Measurements from ENCODE around the gene TRMO.
"Not testable (repeated sequence)": the region's sequence is repeated elsewhere in the genome, so short reads cannot be mapped to it uniquely, and the experiment has no call there.

The TRMO gene

GRCh38 chr9:97954550-97954989 is 32.3 kb upstream of the TRMO start (continued):
- TF ChIP-seq, protein P1, sequence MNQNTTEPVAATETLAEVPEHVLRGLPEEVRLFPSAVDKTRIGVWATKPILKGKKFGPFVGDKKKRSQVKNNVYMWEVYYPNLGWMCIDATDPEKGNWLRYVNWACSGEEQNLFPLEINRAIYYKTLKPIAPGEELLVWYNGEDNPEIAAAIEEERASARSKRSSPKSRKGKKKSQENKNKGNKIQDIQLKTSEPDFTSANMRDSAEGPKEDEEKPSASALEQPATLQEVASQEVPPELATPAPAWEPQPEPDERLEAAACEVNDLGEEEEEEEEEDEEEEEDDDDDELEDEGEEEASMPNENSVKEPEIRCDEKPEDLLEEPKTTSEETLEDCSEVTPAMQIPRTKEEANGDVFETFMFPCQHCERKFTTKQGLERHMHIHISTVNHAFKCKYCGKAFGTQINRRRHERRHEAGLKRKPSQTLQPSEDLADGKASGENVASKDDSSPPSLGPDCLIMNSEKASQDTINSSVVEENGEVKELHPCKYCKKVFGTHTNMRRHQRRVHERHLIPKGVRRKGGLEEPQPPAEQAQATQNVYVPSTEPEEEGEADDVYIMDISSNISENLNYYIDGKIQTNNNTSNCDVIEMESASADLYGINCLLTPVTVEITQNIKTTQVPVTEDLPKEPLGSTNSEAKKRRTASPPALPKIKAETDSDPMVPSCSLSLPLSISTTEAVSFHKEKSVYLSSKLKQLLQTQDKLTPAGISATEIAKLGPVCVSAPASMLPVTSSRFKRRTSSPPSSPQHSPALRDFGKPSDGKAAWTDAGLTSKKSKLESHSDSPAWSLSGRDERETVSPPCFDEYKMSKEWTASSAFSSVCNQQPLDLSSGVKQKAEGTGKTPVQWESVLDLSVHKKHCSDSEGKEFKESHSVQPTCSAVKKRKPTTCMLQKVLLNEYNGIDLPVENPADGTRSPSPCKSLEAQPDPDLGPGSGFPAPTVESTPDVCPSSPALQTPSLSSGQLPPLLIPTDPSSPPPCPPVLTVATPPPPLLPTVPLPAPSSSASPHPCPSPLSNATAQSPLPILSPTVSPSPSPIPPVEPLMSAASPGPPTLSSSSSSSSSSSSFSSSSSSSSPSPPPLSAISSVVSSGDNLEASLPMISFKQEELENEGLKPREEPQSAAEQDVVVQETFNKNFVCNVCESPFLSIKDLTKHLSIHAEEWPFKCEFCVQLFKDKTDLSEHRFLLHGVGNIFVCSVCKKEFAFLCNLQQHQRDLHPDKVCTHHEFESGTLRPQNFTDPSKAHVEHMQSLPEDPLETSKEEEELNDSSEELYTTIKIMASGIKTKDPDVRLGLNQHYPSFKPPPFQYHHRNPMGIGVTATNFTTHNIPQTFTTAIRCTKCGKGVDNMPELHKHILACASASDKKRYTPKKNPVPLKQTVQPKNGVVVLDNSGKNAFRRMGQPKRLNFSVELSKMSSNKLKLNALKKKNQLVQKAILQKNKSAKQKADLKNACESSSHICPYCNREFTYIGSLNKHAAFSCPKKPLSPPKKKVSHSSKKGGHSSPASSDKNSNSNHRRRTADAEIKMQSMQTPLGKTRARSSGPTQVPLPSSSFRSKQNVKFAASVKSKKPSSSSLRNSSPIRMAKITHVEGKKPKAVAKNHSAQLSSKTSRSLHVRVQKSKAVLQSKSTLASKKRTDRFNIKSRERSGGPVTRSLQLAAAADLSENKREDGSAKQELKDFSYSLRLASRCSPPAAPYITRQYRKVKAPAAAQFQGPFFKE (tag by site-specific recombination; IDR thresholded peaks at IDR 0.05; ENCODE audit: borderline replicate concordance) = no peak
- TF ChIP-seq ZNF114 (tag by site-specific recombination; IDR thresholded peaks at IDR 0.05) (no peak), HOXC10 (CRISPR knock-in tag; IDR thresholded peaks at IDR 0.05) (no peak), ZSCAN30 (tag by site-specific recombination; IDR thresholded peaks at IDR 0.05) (no peak), ZNF202 (tag by site-specific recombination; IDR thresholded peaks at IDR 0.05; ENCODE audit: borderline replicate concordance) (no peak), CTCF (tag by site-specific recombination; IDR thresholded peaks at IDR 0.05) (peak; percentile 33), SCRT2 (tag by site-specific recombination; IDR thresholded peaks at IDR 0.05) (peak; percentile 78), MZF1 (tag by site-specific recombination; IDR thresholded peaks at IDR 0.05; ENCODE audit: borderline replicate concordance) (no peak), ZNF311 (tag by site-specific recombination; IDR thresholded peaks at IDR 0.05; ENCODE audit: borderline replicate concordance) (no peak), KLF1 (tag by site-specific recombination; IDR thresholded peaks at IDR 0.05) (no peak), ZBTB26 (tag by site-specific recombination; optimal IDR thresholded peaks at IDR 0.05) (no peak), ZNF654 (tag by site-specific recombination; IDR thresholded peaks at IDR 0.05; ENCODE audit: low read depth) (peak; percentile 32), SCRT1 (tag by site-specific recombination; IDR thresholded peaks at IDR 0.05; ENCODE audit: borderline replicate concordance) (0 out of 2 replicates have a peak, but pooled peaks have one; percentile 14)
- TF ChIP-seq, protein P2, sequence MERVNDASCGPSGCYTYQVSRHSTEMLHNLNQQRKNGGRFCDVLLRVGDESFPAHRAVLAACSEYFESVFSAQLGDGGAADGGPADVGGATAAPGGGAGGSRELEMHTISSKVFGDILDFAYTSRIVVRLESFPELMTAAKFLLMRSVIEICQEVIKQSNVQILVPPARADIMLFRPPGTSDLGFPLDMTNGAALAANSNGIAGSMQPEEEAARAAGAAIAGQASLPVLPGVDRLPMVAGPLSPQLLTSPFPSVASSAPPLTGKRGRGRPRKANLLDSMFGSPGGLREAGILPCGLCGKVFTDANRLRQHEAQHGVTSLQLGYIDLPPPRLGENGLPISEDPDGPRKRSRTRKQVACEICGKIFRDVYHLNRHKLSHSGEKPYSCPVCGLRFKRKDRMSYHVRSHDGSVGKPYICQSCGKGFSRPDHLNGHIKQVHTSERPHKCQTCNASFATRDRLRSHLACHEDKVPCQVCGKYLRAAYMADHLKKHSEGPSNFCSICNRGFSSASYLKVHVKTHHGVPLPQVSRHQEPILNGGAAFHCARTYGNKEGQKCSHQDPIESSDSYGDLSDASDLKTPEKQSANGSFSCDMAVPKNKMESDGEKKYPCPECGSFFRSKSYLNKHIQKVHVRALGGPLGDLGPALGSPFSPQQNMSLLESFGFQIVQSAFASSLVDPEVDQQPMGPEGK (tag by site-specific recombination; IDR thresholded peaks at IDR 0.05) = no peak

GRCh38 chr9:97950873-97951272 is 28.6 kb upstream of the TRMO start:
- POLR2A ChIA-PET; H3K27ac ChIP-seq (ENCODE audit: extremely low read depth, low read depth, low read length); H3K36me3 ChIP-seq (ENCODE audit: control insufficient read depth in 2 of 2, insufficient read depth in 1 of 2, low read length in 2 of 2); H3K4me3 ChIP-seq (ENCODE audit: low read depth, low read length); H3K4me1 ChIP-seq (ENCODE audit: control insufficient read depth, insufficient read depth, low read length); H3K9me3 ChIP-seq (ENCODE audit: control insufficient read depth, insufficient read depth, low read depth, low read length): not testable (repeated sequence)
- CTCF ChIA-PET = interaction anchor here (1.2 kb wide), 1 partner anchor 9 kb away, joined by 8 read pairs; no protein-coding TSS in a partner anchor

- H3K27ac ChIP-seq (ENCODE audit: extremely low read depth, low read depth, low read length); POLR2A ChIA-PET; H3K4me1 ChIP-seq (ENCODE audit: control insufficient read depth, insufficient read depth, low read length); H3K36me3 ChIP-seq (ENCODE audit: control insufficient read depth in 2 of 2, insufficient read depth in 1 of 2, low read length in 2 of 2); H3K9me3 ChIP-seq (ENCODE audit: control insufficient read depth, insufficient read depth, low read depth, low read length); H3K4me3 ChIP-seq (ENCODE audit: low read depth, low read length): not testable (repeated sequence)
- CTCF ChIA-PET = interaction anchor here (1.0 kb wide), 1 partner anchor 25 kb away, joined by 3 read pairs; the partner anchor contains the start of gene TRMO
These were observed 24.8 kb upstream of the TRMO start for GRCh38 chr9:97947094-97947493.

- H3K4me1 ChIP-seq (ENCODE audit: control insufficient read depth, insufficient read depth, low read length); H3K4me3 ChIP-seq (ENCODE audit: low read depth, low read length); POLR2A ChIA-PET; H3K9me3 ChIP-seq (ENCODE audit: control insufficient read depth, insufficient read depth, low read depth, low read length); H3K36me3 ChIP-seq (ENCODE audit: control insufficient read depth in 2 of 2, insufficient read depth in 1 of 2, low read length in 2 of 2); H3K27ac ChIP-seq (ENCODE audit: extremely low read depth, low read depth, low read length): not testable (repeated sequence)
- CTCF ChIA-PET = interaction anchor here (1.7 kb wide), 1 partner anchor 22 kb away, joined by 8 read pairs; no protein-coding TSS in a partner anchor
These were observed 23.2 kb upstream of the TRMO start for GRCh38 chr9:97945470-97945869.

Data from HEK293 (cell line).